HCT116 (cell line): Measurements from ENCODE around the gene KCNK10. TPM values are rescaled to one million over a fixed set of nuclear protein-coding genes. Genes with fewer than 3 reads are reported as not detected.

Experiments
- ATAC-seq: fragments of 200-7000 bp; cut with Tn5 transposase; 2 replicates; pipeline ENCODE4 v1.9.1; 2020; ENCODE audit warnings: mild to moderate bottlenecking, moderate library complexity
- BruUV-seq: library from RNA; stranded (reverse); fragments of 400-500 nt; replicated peaks from 2 replicates; lab custom pipeline; 2021; lab: Mats Ljungman, UMichigan
- CTCF ChIA-PET: fragments of 300-600 bp; sonication (Branson Sonifier 250); formaldehyde crosslinking; loops from one replicate; lab custom pipeline; 2021; ENCODE audit warnings: antibody characterized with exemption; lab: Charles Lee
- POLR2A ChIA-PET: fragments of 300-600, 350-600 bp; sonication (Branson Sonifier 250); formaldehyde crosslinking; loops from one replicate; lab custom pipeline; 2021; ENCODE audit warnings: antibody characterized with exemption; lab: Charles Lee
- RAD21 ChIA-PET, 2 experiments: fragments of 300-600 bp; sonication (Branson Sonifier 250); formaldehyde crosslinking; loops; one replicate each; lab custom pipeline; 2023; ENCODE audit warnings: low total read pairs in 2 of 2; ENCODE audit not compliant: uncharacterized antibody in 2 of 2, unreplicated experiment in 2 of 2, low non-redundant PET in 1 of 2; lab: Charles Lee
- DNase-seq: peaks from one replicate; pipeline ENCODE4 v3.0.0-alpha.2; 2010; ENCODE audit warnings: low read depth, low spot score
- H2AFZ ChIP-seq: fragments of 200-600 bp; shearing (Covaris generic), sonication (generic); 2 replicates; pipeline ENCODE4 v1.6.1; 2017; ENCODE audit warnings: low read depth, mixed run types, mixed read lengths, antibody characterized with exemption, low read length; ENCODE audit not compliant: poor library complexity, severe bottlenecking
- H3K27ac ChIP-seq: 2 replicates; pipeline ENCODE4 v1.5.1; 2012; ENCODE audit warnings: low read depth, low read length
- H3K27me3 ChIP-seq: fragments of 200-600 bp; sonication (generic); 2 replicates; pipeline ENCODE4 v1.6.1; 2016; ENCODE audit warnings: mixed run types, low read length, mixed read lengths; ENCODE audit not compliant: insufficient read depth
- H3K36me3 ChIP-seq, 2 experiments: fragments of 200-500 bp in 1 of 2; fragments of 200-600 bp in 1 of 2; sonication (Bioruptor generic) in 1 of 2; sonication (generic) in 1 of 2; 2 replicates each; pipeline versions ENCODE4 v1.5.1 to v1.6.1; 2014 to 2016; ENCODE audit warnings: low read length in 2 of 2, inconsistent platforms in 1 of 2, mixed read lengths in 1 of 2, mixed run types in 1 of 2; ENCODE audit not compliant: insufficient read depth in 2 of 2, control insufficient read depth in 1 of 2
- H3K4me1 ChIP-seq, 2 experiments: fragments of 200-600 bp in 1 of 2; sonication (generic) in 1 of 2; 2 replicates each; pipeline versions ENCODE4 v1.5.1 to v1.6.1; 2012 to 2017; ENCODE audit warnings: low read length in 2 of 2, inconsistent platforms in 1 of 2, mild to moderate bottlenecking in 1 of 2, mixed read lengths in 1 of 2, mixed run types in 1 of 2, moderate library complexity in 1 of 2; ENCODE audit not compliant: insufficient read depth in 2 of 2, control insufficient read depth in 1 of 2
- H3K4me2 ChIP-seq: fragments of 200-600 bp; sonication (generic); 2 replicates; pipeline ENCODE4 v1.6.1; 2017; ENCODE audit warnings: mixed run types, low read length, mixed read lengths
- H3K4me3 ChIP-seq, 2 experiments: fragments of 200-600 bp in 1 of 2; sonication (generic) in 1 of 2; replicated peaks in 1 of 2; 2 replicates each; pipeline ENCODE4 v1.5.1; 2011 to 2016; ENCODE audit warnings: low read length in 2 of 2, control low read depth in 1 of 2, low read depth in 1 of 2, mild to moderate bottlenecking in 1 of 2, mixed read lengths in 1 of 2, mixed run types in 1 of 2
- H3K79me2 ChIP-seq: fragments of 200-600 bp; sonication (generic); 2 replicates; pipeline ENCODE4 v1.6.1; 2017; ENCODE audit warnings: mild to moderate bottlenecking, mixed run types, low read length, moderate library complexity, mixed read lengths; ENCODE audit not compliant: insufficient read depth
- H3K9ac ChIP-seq: fragments of 200-600 bp; sonication (generic); 2 replicates; pipeline ENCODE4 v1.6.1; 2016; ENCODE audit warnings: low read length, mixed read lengths
- H3K9me2 ChIP-seq: fragments of 200-600 bp; sonication (generic), shearing (Covaris generic); 2 replicates; pipeline ENCODE4 v1.6.1; 2017; ENCODE audit warnings: mixed run types, mild to moderate bottlenecking, moderate library complexity; ENCODE audit not compliant: insufficient read depth
- H3K9me3 ChIP-seq, 2 experiments: fragments of 200-500 bp in 1 of 2; fragments of 200-600 bp in 1 of 2; sonication (Bioruptor generic) in 1 of 2; sonication (generic) in 1 of 2; 2 replicates each; pipeline ENCODE4 v1.6.1; 2014 to 2017; ENCODE audit warnings: low read length in 2 of 2, mixed read lengths in 2 of 2, inconsistent platforms in 1 of 2, low read depth in 1 of 2, mild to moderate bottlenecking in 1 of 2, mixed run types in 1 of 2, moderate library complexity in 1 of 2; ENCODE audit not compliant: control insufficient read depth in 1 of 2, insufficient read depth in 1 of 2
- H4K20me1 ChIP-seq: fragments of 200-600 bp; sonication (generic), shearing (Covaris generic); 2 replicates; pipeline ENCODE4 v1.6.1; 2017; ENCODE audit warnings: mixed run types, mild to moderate bottlenecking, moderate library complexity; ENCODE audit not compliant: insufficient read depth
- CBX3 ChIP-seq: IDR thresholded peaks from 2 replicates; pipeline ENCODE4 v1.6.1; 2012; ENCODE audit warnings: low read depth
- CTCF ChIP-seq, 3 experiments: fragments of 200-600 bp in 1 of 3; sonication (generic) in 1 of 3; IDR thresholded peaks in 2 of 3; conservative IDR thresholded peaks in 1 of 3; 2 replicates each; pipeline ENCODE4 v1.5.1; 2012 to 2017; ENCODE audit warnings: low read depth in 2 of 3, low read length in 2 of 3, antibody characterized with exemption in 1 of 3, borderline replicate concordance in 1 of 3, control low read depth in 1 of 3, mild to moderate bottlenecking in 1 of 3, mixed read lengths in 1 of 3, mixed run types in 1 of 3, moderate library complexity in 1 of 3; ENCODE audit not compliant: insufficient read depth in 1 of 3
- ELF1 ChIP-seq: IDR thresholded peaks from 2 replicates; pipeline ENCODE4 v1.6.1; 2012; ENCODE audit warnings: low read depth, borderline replicate concordance
- EZH2 ChIP-seq: fragments of 200-600 bp; sonication (generic); IDR thresholded peaks from 2 replicates; pipeline ENCODE4 v1.6.1; 2017; ENCODE audit warnings: antibody characterized with exemption, mixed run types
- EZH2phosphoT487 ChIP-seq: fragments of 200-600 bp; IDR thresholded peaks from 2 replicates; pipeline ENCODE4 v1.6.1; 2018; ENCODE audit warnings: antibody characterized with exemption, borderline replicate concordance
- JUND ChIP-seq: IDR thresholded peaks from 2 replicates; pipeline ENCODE4 v1.6.1; 2012
- POLR2AphosphoS5 ChIP-seq: IDR thresholded peaks from 2 replicates; pipeline ENCODE4 v1.6.1; 2011; ENCODE audit warnings: mild to moderate bottlenecking, low read depth, low read length, moderate library complexity
- RAD21 ChIP-seq: IDR thresholded peaks from 2 replicates; pipeline ENCODE4 v1.6.1; 2012; ENCODE audit warnings: low read depth, mild to moderate bottlenecking
- ZFX ChIP-seq: fragments of 450-650 bp; IDR thresholded peaks from 2 replicates; pipeline ENCODE4 v1.6.1; 2017
- ZNF274 ChIP-seq: fragments of 200-500 bp; sonication (Bioruptor generic); IDR thresholded peaks from 2 replicates; pipeline ENCODE4 v1.6.1; 2014; ENCODE audit warnings: mild to moderate bottlenecking, low read depth, low read length, inconsistent platforms
- intact Hi-C: fragments of 100-400 bp; cut with micrococcal nuclease; formaldehyde crosslinking; loops from 2 replicates; pipeline ENCODE4 v1.10.0; 2022
- total RNA-seq: library from RNA; stranded (reverse); gene quantifications from one replicate; pipeline ENCODE4 v1.2.1, GENCODE V29; 2021; ENCODE audit not compliant: unreplicated experiment
- TF ChIP-seq, protein P1 (sequence below): IDR thresholded peaks from 2 replicates; pipeline ENCODE4 v1.6.1; 2012

The KCNK10 gene
- total RNA-seq, 1 experiment from 2014 or later: not detected

DNA sequence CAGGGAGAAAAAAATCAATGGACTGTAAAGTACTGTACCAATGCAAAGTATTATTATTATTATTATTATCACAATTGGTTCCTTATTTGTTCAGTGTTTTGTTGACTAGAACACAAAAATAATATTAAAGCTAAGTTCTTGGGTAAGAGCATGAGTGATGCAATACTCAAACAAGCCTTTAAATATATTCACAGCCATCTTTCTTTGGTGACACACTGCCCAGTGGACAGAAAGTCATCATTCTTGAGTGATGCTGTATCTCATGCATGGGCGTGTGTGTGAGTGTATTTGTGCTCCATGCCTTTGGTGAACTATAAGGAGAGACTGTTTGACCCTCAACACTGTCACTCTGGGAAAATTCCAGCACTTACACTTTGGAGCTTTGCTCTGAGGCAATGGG, 93.6 kb downstream of the KCNK10 start:
- RAD21 ChIA-PET: no interaction called here

More for the DNA sequence above, 93.6 kb downstream of the KCNK10 start:
- Histone ChIP-seq H3K27ac (no peak overlapping the region), H3K4me3 (no peak overlapping the region), H3K9me2 (no peaks in the 10 kb centered on the region), H2AFZ (no peak overlapping the region)
- ATAC-seq: no peak
- POLR2A ChIA-PET: no interaction called here
- TF ChIP-seq RAD21 (no peak), CBX3 (no peak), CTCF (IDR thresholded peaks at IDR 0.05 in 2 of 3, conservative IDR thresholded peaks at IDR 0.05 in 1 of 3; ENCODE audit: borderline replicate concordance in 1 of 3, insufficient read depth in 1 of 3, low read depth in 2 of 3, low read length in 2 of 3) (no peak), POLR2AphosphoS5 (no peak), JUND (no peak), EZH2phosphoT487 (no peak), ZFX (no peak), EZH2 (no peak), ZNF274 (no peak), ELF1 (no peak)
- TF ChIP-seq, protein P1, sequence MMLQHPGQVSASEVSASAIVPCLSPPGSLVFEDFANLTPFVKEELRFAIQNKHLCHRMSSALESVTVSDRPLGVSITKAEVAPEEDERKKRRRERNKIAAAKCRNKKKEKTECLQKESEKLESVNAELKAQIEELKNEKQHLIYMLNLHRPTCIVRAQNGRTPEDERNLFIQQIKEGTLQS: no peak
- TF ChIP-seq, all 23 proteins: peak for 0
- intact Hi-C loops: no loop called here
- H3K9ac ChIP-seq: no peak overlapping the region
- CTCF ChIA-PET: no interaction called here
- BruUV-seq: no TSS peak
- H3K36me3 ChIP-seq: no peaks in the 10 kb centered on the region
- H3K9me3 ChIP-seq: no peaks in the 10 kb centered on the region
- peaks cover 13% of the 10 kb centered on the region for H3K27me3 ChIP-seq
- no peaks in the 10 kb centered on the region for H3K4me1 ChIP-seq
- H3K4me2 ChIP-seq: no peak overlapping the region
- no peaks in the 10 kb centered on the region for H4K20me1 ChIP-seq
- no peak for DNase-seq
- no peaks in the 10 kb centered on the region for H3K79me2 ChIP-seq
